SK-N-SH (cell line): ENCODE data around the gene TMEM120B. TPM values are rescaled to one million over a fixed set of nuclear protein-coding genes. Genes with fewer than 3 reads are reported as not detected.

Source experiments
- CTCF ChIA-PET: fragments of 300-600, 350-600 bp; formaldehyde crosslinking; extraction: SDS; loops from one replicate; lab custom pipeline; 2021; lab: Yijun Ruan, JAX
- POLR2A ChIA-PET: fragments of 350-600 bp; sonication (Branson Sonifier 250); formaldehyde crosslinking; extraction: SDS; loops from one replicate; lab custom pipeline; 2020; ENCODE audit warnings: antibody characterized with exemption, inconsistent platforms; lab: Yijun Ruan, JAX
- DNase-seq: peaks from one replicate; pipeline ENCODE4 v3.0.0; 2012
- H2AFZ ChIP-seq: fragments of 200-600 bp; sonication (generic); 2 replicates; pipeline ENCODE4 v1.8.1; 2016; ENCODE audit warnings: antibody characterized with exemption, mild to moderate bottlenecking, low read depth
- H3F3A ChIP-seq: fragments of 200-600 bp; sonication (generic); replicated peaks from 2 replicates; pipeline ENCODE3; 2016; ENCODE audit warnings: antibody characterized with exemption, mild to moderate bottlenecking; ENCODE audit not compliant: insufficient read depth
- H3K27ac ChIP-seq, 2 experiments: fragments of 200-500 bp in 1 of 2; fragments of 200-600 bp in 1 of 2; sonication (Bioruptor generic) in 1 of 2; sonication (generic), shearing (Covaris generic) in 1 of 2; 2 replicates each; pipeline versions ENCODE4 v1.5.1 to v1.6.1; 2014 to 2016; ENCODE audit warnings: low read depth in 2 of 2, inconsistent platforms in 1 of 2, low read length in 1 of 2, mild to moderate bottlenecking in 1 of 2, mixed read lengths in 1 of 2
- H3K27me3 ChIP-seq: fragments of 200-600 bp; sonication (generic), shearing (Covaris generic); 2 replicates; pipeline ENCODE4 v1.6.1; 2016; ENCODE audit warnings: mixed run types; ENCODE audit not compliant: insufficient read depth
- H3K36me3 ChIP-seq, 2 experiments: fragments of 200-500 bp in 1 of 2; fragments of 200-600 bp in 1 of 2; sonication (Bioruptor generic) in 1 of 2; sonication (generic) in 1 of 2; replicated peaks in 1 of 2; 2 replicates each; pipeline versions ENCODE3 to v1.5.1; 2014 to 2016; ENCODE audit warnings: low read length in 1 of 2, mild to moderate bottlenecking in 1 of 2; ENCODE audit not compliant: insufficient read depth in 2 of 2, control insufficient read depth in 1 of 2
- H3K4me1 ChIP-seq, 2 experiments: fragments of 200-500 bp in 1 of 2; fragments of 200-600 bp in 1 of 2; sonication (Bioruptor generic) in 1 of 2; sonication (generic), shearing (Covaris generic) in 1 of 2; 2 replicates each; pipeline versions ENCODE4 v1.5.1 to v1.6.1; 2014 to 2016; ENCODE audit warnings: low read depth in 1 of 2, low read length in 1 of 2, mixed run types in 1 of 2; ENCODE audit not compliant: insufficient read depth in 2 of 2, control insufficient read depth in 1 of 2
- H3K4me2 ChIP-seq: fragments of 200-600 bp; sonication (generic), shearing (Covaris generic); 2 replicates; pipeline ENCODE4 v1.6.1; 2017; ENCODE audit warnings: mixed run types
- H3K4me3 ChIP-seq, 2 experiments: fragments of 200-500 bp in 1 of 2; fragments of 200-600 bp in 1 of 2; sonication (Bioruptor generic) in 1 of 2; sonication (generic), shearing (Covaris generic) in 1 of 2; 2 replicates each; pipeline versions ENCODE4 v1.5.1 to v1.8.1; 2014 to 2016; ENCODE audit warnings: low read depth in 2 of 2, inconsistent platforms in 1 of 2, low read length in 1 of 2, mild to moderate bottlenecking in 1 of 2, mixed read lengths in 1 of 2, moderate library complexity in 1 of 2
- H3K79me2 ChIP-seq: fragments of 200-600 bp; sonication (generic); 2 replicates; pipeline ENCODE4 v1.8.1; 2017; ENCODE audit warnings: mild to moderate bottlenecking; ENCODE audit not compliant: insufficient read depth
- H3K9ac ChIP-seq: fragments of 200-600 bp; sonication (generic); 2 replicates; pipeline ENCODE4 v1.6.1; 2017; ENCODE audit warnings: mixed run types
- H3K9me2 ChIP-seq: fragments of 200-600 bp; sonication (generic); 2 replicates; pipeline ENCODE4 v1.6.1; 2017; ENCODE audit warnings: mixed run types
- H3K9me3 ChIP-seq: fragments of 200-600 bp; sonication (generic); 2 replicates; pipeline ENCODE4 v1.6.1; 2017; ENCODE audit warnings: mixed run types, mild to moderate bottlenecking, moderate library complexity
- H4K20me1 ChIP-seq: fragments of 200-600 bp; sonication (generic); 2 replicates; pipeline ENCODE4 v1.6.1; 2017; ENCODE audit warnings: mild to moderate bottlenecking, mixed run types; ENCODE audit not compliant: insufficient read depth
- FOXJ3 ChIP-seq: sonication (generic); formaldehyde crosslinking; IDR thresholded peaks from 2 replicates; pipeline ENCODE4 v1.5.1; 2020; ENCODE audit warnings: mild to moderate bottlenecking, missing genetic modification reagents
- GABPA ChIP-seq: IDR thresholded peaks from 2 replicates; pipeline ENCODE4 v1.4.0; 2012; ENCODE audit warnings: low read depth, mild to moderate bottlenecking
- JUND ChIP-seq: IDR thresholded peaks from 2 replicates; pipeline ENCODE4 v1.4.0; 2012
- MEF2A ChIP-seq: IDR thresholded peaks from 2 replicates; pipeline ENCODE4 v1.4.0; 2012; ENCODE audit warnings: low read depth, borderline replicate concordance
- NRF1 ChIP-seq: IDR thresholded peaks from 2 replicates; pipeline ENCODE4 v1.6.1; 2012; ENCODE audit warnings: low read depth, mild to moderate bottlenecking, low read length
- RAD21 ChIP-seq: IDR thresholded peaks from 2 replicates; pipeline ENCODE4 v1.6.1; 2012; ENCODE audit warnings: mild to moderate bottlenecking, low read length
- RCOR1 ChIP-seq: fragments of 150-350 bp; IDR thresholded peaks from 2 replicates; pipeline ENCODE4 v1.6.1; 2017; ENCODE audit warnings: antibody characterized with exemption, low read length
- RFX5 ChIP-seq: IDR thresholded peaks from 2 replicates; pipeline ENCODE4 v1.6.1; 2012; ENCODE audit warnings: mild to moderate bottlenecking, improper control_type of control experiment, low read length
- SIN3A ChIP-seq: IDR thresholded peaks from 2 replicates; pipeline ENCODE4 v1.6.1; 2012; ENCODE audit warnings: low read depth, mild to moderate bottlenecking, low read length, moderate library complexity, borderline replicate concordance
- SMC3 ChIP-seq: IDR thresholded peaks from 2 replicates; pipeline ENCODE4 v1.6.1; 2012; ENCODE audit warnings: low read depth, low read length, improper control_type of control experiment
- TAF1 ChIP-seq: IDR thresholded peaks from 2 replicates; pipeline ENCODE4 v1.6.1; 2012; ENCODE audit warnings: low read depth, mild to moderate bottlenecking, low read length, moderate library complexity, borderline replicate concordance
- TCF12 ChIP-seq: IDR thresholded peaks from 2 replicates; pipeline ENCODE4 v1.4.0; 2012
- WGBS: methylation state at CpG from one replicate; pipeline ENCODE4 v1.1.6; 2017; ENCODE audit warnings: low lambda C conversion rate; 5-methylcytosine and 5-hydroxymethylcytosine counted together
- polyA plus RNA-seq, 3 experiments: library from polyadenylated mRNA; depleted of rRNA; stranded (reverse); fragments of >200 nt; gene quantifications; 2 replicates each; pipeline ENCODE4 v1.2.3, GENCODE V29; 2012
- TF ChIP-seq, protein P1 (sequence below): fragments of 150-350 bp; IDR thresholded peaks from 2 replicates; pipeline ENCODE4 v1.6.1; 2017; ENCODE audit warnings: antibody characterized with exemption, low read length, low read depth, borderline replicate concordance
- TF ChIP-seq, protein P2 (sequence below): IDR thresholded peaks from 2 replicates; pipeline ENCODE4 v1.4.0; 2012; ENCODE audit warnings: low read depth, borderline replicate concordance
- TF ChIP-seq, protein P3 (sequence below): IDR thresholded peaks from 2 replicates; pipeline ENCODE4 v1.4.0; 2012; ENCODE audit warnings: low read depth

TMEM120B gene
- polyA plus RNA-seq, 1 of the 3 experiments (the other 2 are of a cell fraction), result 15.4 TPM

DNA sequence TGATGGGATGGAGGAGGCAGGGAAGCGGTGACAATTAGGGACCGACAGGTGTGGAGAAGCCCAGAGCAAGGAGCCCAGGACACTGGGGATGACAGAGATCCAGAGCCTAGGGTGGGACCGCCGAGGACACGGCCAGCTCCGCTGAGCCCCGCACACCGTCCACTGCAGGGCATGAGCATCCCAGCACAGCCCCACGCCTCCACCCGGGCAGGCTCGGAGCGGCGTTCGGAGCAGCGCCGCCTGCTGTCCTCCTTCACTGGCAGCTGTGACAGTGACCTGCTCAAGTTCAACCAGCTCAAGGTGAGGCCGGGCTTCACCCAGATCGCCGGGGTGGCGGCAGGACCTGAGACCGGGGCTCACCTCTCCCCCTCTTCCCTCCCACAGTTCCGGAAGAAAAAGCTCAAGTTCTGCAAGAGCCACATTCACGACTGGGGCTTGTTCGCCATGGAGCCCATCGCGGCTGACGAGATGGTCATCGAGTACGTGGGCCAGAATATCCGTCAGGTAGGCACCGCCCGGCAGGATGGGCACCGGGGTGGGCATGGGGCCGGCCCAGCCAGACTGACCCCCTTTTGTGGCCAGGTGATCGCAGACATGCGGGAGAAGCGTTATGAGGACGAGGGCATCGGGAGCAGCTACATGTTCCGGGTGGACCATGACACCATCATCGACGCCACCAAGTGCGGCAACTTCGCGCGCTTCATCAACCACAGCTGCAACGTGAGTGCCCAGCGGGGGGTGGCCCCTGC, 115.0 kb downstream of the TMEM120B start:
- Histone ChIP-seq H3K9me3 (no peaks in the 10 kb centered on the region), H2AFZ (no peak overlapping the region), H4K20me1 (no peaks in the 10 kb centered on the region), H3K36me3 (peaks cover 25 to 50% of the 10 kb centered on the region in 2 experiments), H3K27me3 (no peaks in the 10 kb centered on the region), H3K9ac (no peak overlapping the region), H3K79me2 (no peaks in the 10 kb centered on the region), H3K27ac (no peak overlapping the region), H3F3A (peaks cover 10% of the 10 kb centered on the region), H3K4me2 (no peak overlapping the region), H3K9me2 (no peaks in the 10 kb centered on the region), H3K4me3 (no peak overlapping the region), H3K4me1 (peaks cover 0 to 4% of the 10 kb centered on the region in 2 experiments; a peak in 1 of 4 replicates)
- POLR2A ChIA-PET, result interaction anchor here (1.0 to 2.8 kb wide), 3 partner anchors 11 to 45 kb away, joined by 3 to 15 read pairs (median 3); no protein-coding TSS in a partner anchor
- 95% methylated on average over 30 of the region's 48 CpGs for WGBS
- CTCF ChIA-PET, result interaction anchor here (0.7 to 11.0 kb wide), 8 partner anchors 9 to 61 kb away, joined by 3 to 92 read pairs (median 8); partner anchors contain the start of genes PSMD9 and RHOF
- DNase-seq, result no peak
- TF ChIP-seq NRF1 (no peak), FOXJ3 (CRISPR knock-in tag) (no peak), SMC3 (no peak), SIN3A (no peak), MEF2A (no peak), RCOR1 (no peak), RFX5 (no peak), JUND (no peak), TCF12 (no peak), RAD21 (no peak), GABPA (no peak), TAF1 (no peak)
- TF ChIP-seq, protein P1, sequence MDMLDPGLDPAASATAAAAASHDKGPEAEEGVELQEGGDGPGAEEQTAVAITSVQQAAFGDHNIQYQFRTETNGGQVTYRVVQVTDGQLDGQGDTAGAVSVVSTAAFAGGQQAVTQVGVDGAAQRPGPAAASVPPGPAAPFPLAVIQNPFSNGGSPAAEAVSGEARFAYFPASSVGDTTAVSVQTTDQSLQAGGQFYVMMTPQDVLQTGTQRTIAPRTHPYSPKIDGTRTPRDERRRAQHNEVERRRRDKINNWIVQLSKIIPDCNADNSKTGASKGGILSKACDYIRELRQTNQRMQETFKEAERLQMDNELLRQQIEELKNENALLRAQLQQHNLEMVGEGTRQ, result no peak
- TF ChIP-seq, protein P2, sequence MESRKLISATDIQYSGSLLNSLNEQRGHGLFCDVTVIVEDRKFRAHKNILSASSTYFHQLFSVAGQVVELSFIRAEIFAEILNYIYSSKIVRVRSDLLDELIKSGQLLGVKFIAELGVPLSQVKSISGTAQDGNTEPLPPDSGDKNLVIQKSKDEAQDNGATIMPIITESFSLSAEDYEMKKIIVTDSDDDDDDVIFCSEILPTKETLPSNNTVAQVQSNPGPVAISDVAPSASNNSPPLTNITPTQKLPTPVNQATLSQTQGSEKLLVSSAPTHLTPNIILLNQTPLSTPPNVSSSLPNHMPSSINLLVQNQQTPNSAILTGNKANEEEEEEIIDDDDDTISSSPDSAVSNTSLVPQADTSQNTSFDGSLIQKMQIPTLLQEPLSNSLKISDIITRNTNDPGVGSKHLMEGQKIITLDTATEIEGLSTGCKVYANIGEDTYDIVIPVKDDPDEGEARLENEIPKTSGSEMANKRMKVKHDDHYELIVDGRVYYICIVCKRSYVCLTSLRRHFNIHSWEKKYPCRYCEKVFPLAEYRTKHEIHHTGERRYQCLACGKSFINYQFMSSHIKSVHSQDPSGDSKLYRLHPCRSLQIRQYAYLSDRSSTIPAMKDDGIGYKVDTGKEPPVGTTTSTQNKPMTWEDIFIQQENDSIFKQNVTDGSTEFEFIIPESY, result no peak
- TF ChIP-seq, protein P3, sequence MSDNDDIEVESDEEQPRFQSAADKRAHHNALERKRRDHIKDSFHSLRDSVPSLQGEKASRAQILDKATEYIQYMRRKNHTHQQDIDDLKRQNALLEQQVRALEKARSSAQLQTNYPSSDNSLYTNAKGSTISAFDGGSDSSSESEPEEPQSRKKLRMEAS, result no peak
